HCT116 (cell line): ENCODE results near the gene CTTNBP2.

Experiments
- CBX3 ChIP-seq: IDR thresholded peaks from 2 replicates; pipeline ENCODE4 v1.6.1; 2012; ENCODE audit warnings: low read depth
- EZH2 ChIP-seq: fragments of 200-600 bp; sonication (generic); IDR thresholded peaks from 2 replicates; pipeline ENCODE4 v1.6.1; 2017; ENCODE audit warnings: antibody characterized with exemption, mixed run types
- EZH2phosphoT487 ChIP-seq: fragments of 200-600 bp; IDR thresholded peaks from 2 replicates; pipeline ENCODE4 v1.6.1; 2018; ENCODE audit warnings: antibody characterized with exemption, borderline replicate concordance
- JUND ChIP-seq: IDR thresholded peaks from 2 replicates; pipeline ENCODE4 v1.6.1; 2012
- POLR2A ChIP-seq: IDR thresholded peaks from 2 replicates; pipeline ENCODE4 v1.7.0; 2011; ENCODE audit warnings: borderline replicate concordance; ENCODE audit not compliant: insufficient read depth, insufficient read length; ENCODE audit errors: extremely low read depth
- POLR2AphosphoS5 ChIP-seq: IDR thresholded peaks from 2 replicates; pipeline ENCODE4 v1.6.1; 2011; ENCODE audit warnings: mild to moderate bottlenecking, low read depth, low read length, moderate library complexity
- SRF ChIP-seq: IDR thresholded peaks from 2 replicates; pipeline ENCODE4 v1.6.1; 2012; ENCODE audit warnings: low read depth
- TCF7L2 ChIP-seq: IDR thresholded peaks from 2 replicates; pipeline ENCODE4 v1.7.0; 2011; ENCODE audit warnings: borderline replicate concordance, inconsistent platforms; ENCODE audit not compliant: insufficient read depth, insufficient read length; ENCODE audit errors: extremely low read depth
- TF ChIP-seq, protein P1 (sequence below), 3 experiments: fragments of 200-600 bp in 1 of 3; sonication (generic) in 1 of 3; IDR thresholded peaks in 2 of 3; conservative IDR thresholded peaks in 1 of 3; 2 replicates each; pipeline ENCODE4 v1.5.1; 2012 to 2017; ENCODE audit warnings: low read depth in 2 of 3, low read length in 2 of 3, antibody characterized with exemption in 1 of 3, borderline replicate concordance in 1 of 3, control low read depth in 1 of 3, mild to moderate bottlenecking in 1 of 3, mixed read lengths in 1 of 3, mixed run types in 1 of 3, moderate library complexity in 1 of 3; ENCODE audit not compliant: insufficient read depth in 1 of 3
- TF ChIP-seq, protein P2 (sequence below): IDR thresholded peaks from 2 replicates; pipeline ENCODE4 v1.6.1; 2012
- TF ChIP-seq, protein P3 (sequence below): IDR thresholded peaks from 2 replicates; pipeline ENCODE4 v1.6.1; 2012; ENCODE audit warnings: low read depth
- TF ChIP-seq, protein P4 (sequence below): IDR thresholded peaks from 2 replicates; pipeline ENCODE4 v1.6.1; 2011; ENCODE audit warnings: mild to moderate bottlenecking, low read length, moderate library complexity; ENCODE audit not compliant: insufficient replicate concordance; ENCODE audit errors: extremely low read depth

DNA sequence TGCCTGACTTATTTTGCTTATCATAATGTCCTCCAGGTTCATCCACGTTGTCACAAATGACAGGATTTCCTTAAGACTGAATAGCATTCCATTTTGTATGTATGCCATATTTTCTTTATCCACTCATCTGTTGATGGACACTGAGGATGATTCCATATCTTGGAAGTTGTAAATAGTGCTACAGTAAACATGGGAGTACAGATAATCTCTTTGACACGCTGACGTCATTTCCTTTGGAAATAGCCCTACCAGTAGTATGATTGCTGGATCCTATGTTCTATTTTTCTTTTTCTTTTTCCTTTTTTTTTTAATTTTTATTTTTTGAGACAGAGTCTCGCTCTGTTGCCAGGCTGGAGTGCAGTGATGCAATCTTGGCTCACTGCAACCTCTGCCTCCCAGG is 167.6 kb downstream of the CTTNBP2 start:
- TF ChIP-seq POLR2AphosphoS5 (no peak), CBX3 (no peak), EZH2phosphoT487 (no peak), POLR2A (no peak), JUND (no peak), SRF (no peak), TCF7L2 (no peak), EZH2 (no peak)
- TF ChIP-seq, protein P1, sequence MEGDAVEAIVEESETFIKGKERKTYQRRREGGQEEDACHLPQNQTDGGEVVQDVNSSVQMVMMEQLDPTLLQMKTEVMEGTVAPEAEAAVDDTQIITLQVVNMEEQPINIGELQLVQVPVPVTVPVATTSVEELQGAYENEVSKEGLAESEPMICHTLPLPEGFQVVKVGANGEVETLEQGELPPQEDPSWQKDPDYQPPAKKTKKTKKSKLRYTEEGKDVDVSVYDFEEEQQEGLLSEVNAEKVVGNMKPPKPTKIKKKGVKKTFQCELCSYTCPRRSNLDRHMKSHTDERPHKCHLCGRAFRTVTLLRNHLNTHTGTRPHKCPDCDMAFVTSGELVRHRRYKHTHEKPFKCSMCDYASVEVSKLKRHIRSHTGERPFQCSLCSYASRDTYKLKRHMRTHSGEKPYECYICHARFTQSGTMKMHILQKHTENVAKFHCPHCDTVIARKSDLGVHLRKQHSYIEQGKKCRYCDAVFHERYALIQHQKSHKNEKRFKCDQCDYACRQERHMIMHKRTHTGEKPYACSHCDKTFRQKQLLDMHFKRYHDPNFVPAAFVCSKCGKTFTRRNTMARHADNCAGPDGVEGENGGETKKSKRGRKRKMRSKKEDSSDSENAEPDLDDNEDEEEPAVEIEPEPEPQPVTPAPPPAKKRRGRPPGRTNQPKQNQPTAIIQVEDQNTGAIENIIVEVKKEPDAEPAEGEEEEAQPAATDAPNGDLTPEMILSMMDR (IDR thresholded peaks at IDR 0.05 in 2 of 3, conservative IDR thresholded peaks at IDR 0.05 in 1 of 3; ENCODE audit: borderline replicate concordance in 1 of 3, insufficient read depth in 1 of 3, low read depth in 2 of 3, low read length in 2 of 3) = no peak
- TF ChIP-seq, protein P2, sequence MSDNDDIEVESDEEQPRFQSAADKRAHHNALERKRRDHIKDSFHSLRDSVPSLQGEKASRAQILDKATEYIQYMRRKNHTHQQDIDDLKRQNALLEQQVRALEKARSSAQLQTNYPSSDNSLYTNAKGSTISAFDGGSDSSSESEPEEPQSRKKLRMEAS = no peak
- TF ChIP-seq, protein P3, sequence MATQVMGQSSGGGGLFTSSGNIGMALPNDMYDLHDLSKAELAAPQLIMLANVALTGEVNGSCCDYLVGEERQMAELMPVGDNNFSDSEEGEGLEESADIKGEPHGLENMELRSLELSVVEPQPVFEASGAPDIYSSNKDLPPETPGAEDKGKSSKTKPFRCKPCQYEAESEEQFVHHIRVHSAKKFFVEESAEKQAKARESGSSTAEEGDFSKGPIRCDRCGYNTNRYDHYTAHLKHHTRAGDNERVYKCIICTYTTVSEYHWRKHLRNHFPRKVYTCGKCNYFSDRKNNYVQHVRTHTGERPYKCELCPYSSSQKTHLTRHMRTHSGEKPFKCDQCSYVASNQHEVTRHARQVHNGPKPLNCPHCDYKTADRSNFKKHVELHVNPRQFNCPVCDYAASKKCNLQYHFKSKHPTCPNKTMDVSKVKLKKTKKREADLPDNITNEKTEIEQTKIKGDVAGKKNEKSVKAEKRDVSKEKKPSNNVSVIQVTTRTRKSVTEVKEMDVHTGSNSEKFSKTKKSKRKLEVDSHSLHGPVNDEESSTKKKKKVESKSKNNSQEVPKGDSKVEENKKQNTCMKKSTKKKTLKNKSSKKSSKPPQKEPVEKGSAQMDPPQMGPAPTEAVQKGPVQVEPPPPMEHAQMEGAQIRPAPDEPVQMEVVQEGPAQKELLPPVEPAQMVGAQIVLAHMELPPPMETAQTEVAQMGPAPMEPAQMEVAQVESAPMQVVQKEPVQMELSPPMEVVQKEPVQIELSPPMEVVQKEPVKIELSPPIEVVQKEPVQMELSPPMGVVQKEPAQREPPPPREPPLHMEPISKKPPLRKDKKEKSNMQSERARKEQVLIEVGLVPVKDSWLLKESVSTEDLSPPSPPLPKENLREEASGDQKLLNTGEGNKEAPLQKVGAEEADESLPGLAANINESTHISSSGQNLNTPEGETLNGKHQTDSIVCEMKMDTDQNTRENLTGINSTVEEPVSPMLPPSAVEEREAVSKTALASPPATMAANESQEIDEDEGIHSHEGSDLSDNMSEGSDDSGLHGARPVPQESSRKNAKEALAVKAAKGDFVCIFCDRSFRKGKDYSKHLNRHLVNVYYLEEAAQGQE = no peak
- TF ChIP-seq, protein P4, sequence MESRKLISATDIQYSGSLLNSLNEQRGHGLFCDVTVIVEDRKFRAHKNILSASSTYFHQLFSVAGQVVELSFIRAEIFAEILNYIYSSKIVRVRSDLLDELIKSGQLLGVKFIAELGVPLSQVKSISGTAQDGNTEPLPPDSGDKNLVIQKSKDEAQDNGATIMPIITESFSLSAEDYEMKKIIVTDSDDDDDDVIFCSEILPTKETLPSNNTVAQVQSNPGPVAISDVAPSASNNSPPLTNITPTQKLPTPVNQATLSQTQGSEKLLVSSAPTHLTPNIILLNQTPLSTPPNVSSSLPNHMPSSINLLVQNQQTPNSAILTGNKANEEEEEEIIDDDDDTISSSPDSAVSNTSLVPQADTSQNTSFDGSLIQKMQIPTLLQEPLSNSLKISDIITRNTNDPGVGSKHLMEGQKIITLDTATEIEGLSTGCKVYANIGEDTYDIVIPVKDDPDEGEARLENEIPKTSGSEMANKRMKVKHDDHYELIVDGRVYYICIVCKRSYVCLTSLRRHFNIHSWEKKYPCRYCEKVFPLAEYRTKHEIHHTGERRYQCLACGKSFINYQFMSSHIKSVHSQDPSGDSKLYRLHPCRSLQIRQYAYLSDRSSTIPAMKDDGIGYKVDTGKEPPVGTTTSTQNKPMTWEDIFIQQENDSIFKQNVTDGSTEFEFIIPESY = no peak
